Ishikawa (cell line): ENCODE data around the gene LAPTM5.

ENCODE experiments used
- CEBPB ChIP-seq: IDR thresholded peaks from 2 replicates; pipeline ENCODE4 v1.6.1; 2012
- CREB1 ChIP-seq: IDR thresholded peaks from 2 replicates; pipeline ENCODE4 v1.6.1; 2012; ENCODE audit warnings: low read depth
- EGR1 ChIP-seq: IDR thresholded peaks from 2 replicates; pipeline ENCODE4 v1.6.1; 2012
- EP300 ChIP-seq: IDR thresholded peaks from 2 replicates; pipeline ENCODE4 v1.6.1; 2012; ENCODE audit warnings: borderline replicate concordance
- FOXM1 ChIP-seq: IDR thresholded peaks from 2 replicates; pipeline ENCODE4 v1.6.1; 2012; ENCODE audit warnings: low read depth, borderline replicate concordance
- NFIC ChIP-seq: IDR thresholded peaks from 2 replicates; pipeline ENCODE4 v1.6.1; 2012
- RAD21 ChIP-seq: IDR thresholded peaks from 2 replicates; pipeline ENCODE4 v1.6.1; 2012; ENCODE audit warnings: low read depth
- TAF1 ChIP-seq: IDR thresholded peaks from 2 replicates; pipeline ENCODE4 v1.6.1; 2012; ENCODE audit warnings: low read depth, mild to moderate bottlenecking
- TCF12 ChIP-seq: IDR thresholded peaks from 2 replicates; pipeline ENCODE4 v1.6.1; 2012; ENCODE audit warnings: low read depth
- TEAD4 ChIP-seq: IDR thresholded peaks from 2 replicates; pipeline ENCODE4 v1.6.1; 2012
- YY1 ChIP-seq: IDR thresholded peaks from 2 replicates; pipeline ENCODE4 v1.6.1; 2012; ENCODE audit warnings: low read depth
- ZBTB7A ChIP-seq: IDR thresholded peaks from 2 replicates; pipeline ENCODE4 v1.6.1; 2012; ENCODE audit warnings: low read depth
- TF ChIP-seq, protein P1 (sequence below): IDR thresholded peaks from 2 replicates; pipeline ENCODE4 v1.6.1; 2012
- TF ChIP-seq, protein P2 (sequence below): IDR thresholded peaks from 2 replicates; pipeline ENCODE4 v1.6.1; 2012; ENCODE audit warnings: low read depth, mild to moderate bottlenecking
- TF ChIP-seq, protein P3 (sequence below): IDR thresholded peaks from 2 replicates; pipeline ENCODE4 v1.6.1; 2012

LAPTM5 gene

DNA sequence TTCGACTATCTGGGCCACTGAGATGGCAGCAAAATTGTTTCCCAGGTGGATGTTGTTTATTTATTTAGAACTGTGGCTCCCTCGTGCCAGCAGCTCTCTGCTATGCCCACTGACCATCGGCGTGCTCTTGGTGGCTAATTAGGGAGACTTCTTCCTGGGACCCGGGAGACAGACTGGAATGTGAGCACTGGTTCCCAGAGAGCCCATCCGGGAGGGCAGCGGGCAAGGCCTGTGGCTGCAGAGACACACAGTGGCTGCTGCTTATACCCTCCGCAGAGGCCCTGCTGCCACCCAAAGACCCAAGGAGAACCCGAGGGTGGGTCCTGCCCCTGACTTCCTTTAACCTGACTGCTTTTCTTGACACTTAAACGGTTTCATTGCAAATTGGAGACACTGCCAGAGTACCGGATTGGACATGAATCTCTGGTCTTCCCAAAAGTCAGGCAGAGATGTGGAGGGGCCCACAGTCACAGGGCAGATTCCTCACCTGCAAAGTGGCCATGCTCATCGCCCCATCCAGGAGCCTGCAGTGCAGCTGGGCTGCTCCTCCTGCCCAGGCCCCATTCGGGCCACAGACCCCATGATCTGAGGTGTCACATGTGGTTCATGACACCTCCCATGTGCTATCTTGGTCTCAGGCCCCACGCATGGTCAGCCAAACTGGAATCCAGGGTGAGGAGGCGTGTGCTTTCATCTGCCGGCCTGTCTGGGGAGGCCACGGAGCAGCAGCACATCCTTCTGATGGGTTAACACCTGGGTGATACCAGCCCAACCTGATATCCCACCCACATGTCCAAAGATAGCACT is 28.5 kb downstream of the LAPTM5 start:
- no peak for TF ChIP-seq TEAD4
- TF ChIP-seq CREB1 = no peak
- TF ChIP-seq, protein P1, sequence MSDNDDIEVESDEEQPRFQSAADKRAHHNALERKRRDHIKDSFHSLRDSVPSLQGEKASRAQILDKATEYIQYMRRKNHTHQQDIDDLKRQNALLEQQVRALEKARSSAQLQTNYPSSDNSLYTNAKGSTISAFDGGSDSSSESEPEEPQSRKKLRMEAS = no peak
- TF ChIP-seq CEBPB = no peak
- no peak for TF ChIP-seq FOXM1
- no peak for TF ChIP-seq EGR1
- TF ChIP-seq, protein P2, sequence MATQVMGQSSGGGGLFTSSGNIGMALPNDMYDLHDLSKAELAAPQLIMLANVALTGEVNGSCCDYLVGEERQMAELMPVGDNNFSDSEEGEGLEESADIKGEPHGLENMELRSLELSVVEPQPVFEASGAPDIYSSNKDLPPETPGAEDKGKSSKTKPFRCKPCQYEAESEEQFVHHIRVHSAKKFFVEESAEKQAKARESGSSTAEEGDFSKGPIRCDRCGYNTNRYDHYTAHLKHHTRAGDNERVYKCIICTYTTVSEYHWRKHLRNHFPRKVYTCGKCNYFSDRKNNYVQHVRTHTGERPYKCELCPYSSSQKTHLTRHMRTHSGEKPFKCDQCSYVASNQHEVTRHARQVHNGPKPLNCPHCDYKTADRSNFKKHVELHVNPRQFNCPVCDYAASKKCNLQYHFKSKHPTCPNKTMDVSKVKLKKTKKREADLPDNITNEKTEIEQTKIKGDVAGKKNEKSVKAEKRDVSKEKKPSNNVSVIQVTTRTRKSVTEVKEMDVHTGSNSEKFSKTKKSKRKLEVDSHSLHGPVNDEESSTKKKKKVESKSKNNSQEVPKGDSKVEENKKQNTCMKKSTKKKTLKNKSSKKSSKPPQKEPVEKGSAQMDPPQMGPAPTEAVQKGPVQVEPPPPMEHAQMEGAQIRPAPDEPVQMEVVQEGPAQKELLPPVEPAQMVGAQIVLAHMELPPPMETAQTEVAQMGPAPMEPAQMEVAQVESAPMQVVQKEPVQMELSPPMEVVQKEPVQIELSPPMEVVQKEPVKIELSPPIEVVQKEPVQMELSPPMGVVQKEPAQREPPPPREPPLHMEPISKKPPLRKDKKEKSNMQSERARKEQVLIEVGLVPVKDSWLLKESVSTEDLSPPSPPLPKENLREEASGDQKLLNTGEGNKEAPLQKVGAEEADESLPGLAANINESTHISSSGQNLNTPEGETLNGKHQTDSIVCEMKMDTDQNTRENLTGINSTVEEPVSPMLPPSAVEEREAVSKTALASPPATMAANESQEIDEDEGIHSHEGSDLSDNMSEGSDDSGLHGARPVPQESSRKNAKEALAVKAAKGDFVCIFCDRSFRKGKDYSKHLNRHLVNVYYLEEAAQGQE = no peak
- no peak for TF ChIP-seq ZBTB7A
- TF ChIP-seq TAF1 = no peak

DNA sequence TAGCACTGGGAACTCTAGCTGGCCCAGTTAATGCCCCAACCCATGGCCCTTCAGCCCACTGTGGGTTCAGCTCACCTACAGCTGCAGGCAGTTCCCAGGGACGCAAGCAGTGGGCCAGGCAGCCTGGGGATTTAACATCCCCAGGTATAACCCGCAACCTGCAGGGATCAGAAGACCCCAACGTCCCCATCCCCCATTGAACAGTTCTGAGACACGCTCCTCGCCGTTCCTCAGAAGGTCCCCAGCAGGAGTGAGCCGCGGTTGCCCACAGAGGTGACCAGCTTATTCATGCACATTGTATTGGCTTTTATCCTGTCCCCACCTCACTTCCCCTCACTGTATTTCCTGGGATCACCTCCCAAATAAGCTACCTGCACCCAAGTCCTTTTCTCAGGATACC is 29.2 kb downstream of the LAPTM5 start:
- TF ChIP-seq EP300 (no peak), NFIC (no peak), YY1 (no peak), FOXM1 (no peak), CREB1 (no peak), TAF1 (no peak), EGR1 (no peak), TEAD4 (no peak), RAD21 (no peak), ZBTB7A (no peak), TCF12 (no peak), CEBPB (no peak)
- TF ChIP-seq, protein P3, sequence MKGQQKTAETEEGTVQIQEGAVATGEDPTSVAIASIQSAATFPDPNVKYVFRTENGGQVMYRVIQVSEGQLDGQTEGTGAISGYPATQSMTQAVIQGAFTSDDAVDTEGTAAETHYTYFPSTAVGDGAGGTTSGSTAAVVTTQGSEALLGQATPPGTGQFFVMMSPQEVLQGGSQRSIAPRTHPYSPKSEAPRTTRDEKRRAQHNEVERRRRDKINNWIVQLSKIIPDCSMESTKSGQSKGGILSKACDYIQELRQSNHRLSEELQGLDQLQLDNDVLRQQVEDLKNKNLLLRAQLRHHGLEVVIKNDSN = no peak
- TF ChIP-seq, protein P1 = no peak
- TF ChIP-seq, protein P2 = no peak

DNA sequence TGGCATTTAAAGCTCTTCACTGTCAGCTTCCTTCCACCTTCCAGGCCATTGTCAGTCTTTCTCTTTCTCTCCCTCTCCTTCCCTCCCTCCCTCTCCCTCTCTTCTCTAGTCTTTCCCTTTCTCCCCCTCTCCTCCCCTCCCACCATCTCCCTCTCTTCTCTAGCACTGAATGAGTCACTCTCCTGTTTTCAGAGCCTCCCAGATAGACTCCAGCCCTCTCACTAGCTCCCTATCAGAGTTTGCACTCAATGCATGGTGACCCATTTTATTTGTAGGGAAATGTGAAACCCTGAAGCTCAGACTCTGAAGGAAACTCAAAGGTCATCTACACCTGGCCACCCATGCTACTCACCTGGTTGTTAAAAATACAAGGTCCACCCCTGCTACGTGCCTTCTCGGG is 29.8 kb downstream of the LAPTM5 start:
- TF ChIP-seq CREB1 = no peak
- TF ChIP-seq, protein P1 = no peak
- TF ChIP-seq CEBPB = no peak
- TF ChIP-seq, protein P2 = no peak
- TF ChIP-seq ZBTB7A = no peak
- TF ChIP-seq, protein P3 = no peak
- TF ChIP-seq EGR1 = no peak
- TF ChIP-seq EP300 = no peak
- TF ChIP-seq TCF12 = no peak
